Measurements from ENCODE around the gene TAB2.
"Not testable (repeated sequence)": the region's sequence is repeated elsewhere in the genome, so short reads cannot be mapped to it uniquely, and the experiment has no call there.

The TAB2 gene

GRCh38 chr6:149335924-149336608 is 18.6 kb downstream of the TAB2 start:
- no peak for DNase-seq

GRCh38 chr6:149336609-149336928 is 19.1 kb downstream of the TAB2 start:
- DNase-seq, result no peak

- DNase-seq, result no peak
These were observed 19.8 kb downstream of the TAB2 start for GRCh38 chr6:149337320-149337719.

- no peak for DNase-seq
These were observed 22.7 kb downstream of the TAB2 start for GRCh38 chr6:149340200-149340599.

- DNase-seq, result no peak
These were observed 25.0 kb downstream of the TAB2 start for GRCh38 chr6:149342525-149342924.

GRCh38 chr6:149343501-149343900 is 26.0 kb downstream of the TAB2 start:
- DNase-seq, result no peak

- DNase-seq, result no peak
These were observed 28.6 kb downstream of the TAB2 start for GRCh38 chr6:149346078-149346477.

- no peak for DNase-seq
These were observed 29.6 kb downstream of the TAB2 start for GRCh38 chr6:149347067-149347466.

- not testable (repeated sequence) for DNase-seq
These were observed 31.8 kb downstream of the TAB2 start for GRCh38 chr6:149349279-149349678.

GRCh38 chr6:149354009-149354408 is 36.5 kb downstream of the TAB2 start:
- no peak for DNase-seq

- DNase-seq, result no peak
These were observed 38.7 kb downstream of the TAB2 start for GRCh38 chr6:149356081-149356750.

GRCh38 chr6:149357726-149358538 is 40.4 kb downstream of the TAB2 start:
- DNase-seq, result no peak

- no peak for DNase-seq
These were observed 41.9 kb downstream of the TAB2 start for GRCh38 chr6:149359440-149359839.

GRCh38 chr6:149360536-149360935 is 43.0 kb downstream of the TAB2 start:
- no peak for DNase-seq

- no peak for DNase-seq
These were observed 44.8 kb downstream of the TAB2 start for GRCh38 chr6:149362289-149362688.

- no peak for DNase-seq
These were observed 45.6 kb downstream of the TAB2 start for GRCh38 chr6:149363154-149363553.

- no peak for DNase-seq
These were observed 47.0 kb downstream of the TAB2 start for GRCh38 chr6:149364557-149364956.

- DNase-seq, result no peak
These were observed 47.7 kb downstream of the TAB2 start for GRCh38 chr6:149365197-149365596.

- no peak for DNase-seq
These were observed 48.9 kb downstream of the TAB2 start for GRCh38 chr6:149366267-149366921.

- DNase-seq, result no peak
These were observed 50.6 kb downstream of the TAB2 start for GRCh38 chr6:149368065-149368464.

GRCh38 chr6:149371154-149371553 is 53.6 kb downstream of the TAB2 start:
- DNase-seq, result no peak

GRCh38 chr6:149372062-149372461 is 54.5 kb downstream of the TAB2 start:
- no peak for DNase-seq

GRCh38 chr6:149373511-149373910 is 56.0 kb downstream of the TAB2 start:
- DNase-seq, result no peak

- no peak for DNase-seq
These were observed 62.5 kb downstream of the TAB2 start for GRCh38 chr6:149379977-149380376.
